Measurements from ENCODE around the gene TCF7.

The TCF7 gene

GRCh38 chr5:134103397-134103796, 11.1 kb upstream of the TCF7 start:
- Histone ChIP-seq H3K4me3 (replicated peaks; ENCODE audit: insufficient read depth, low read length) (no peak overlapping the region), H3K27ac (replicated peaks) (no peak overlapping the region), H3K27me3 (ENCODE audit: insufficient read depth, poor library complexity, severe bottlenecking) (no peaks in the 10 kb centered on the region)
- TF ChIP-seq POLR2AphosphoS5 (IDR thresholded peaks at IDR 0.05; ENCODE audit: low read depth) (no peak), REST (IDR thresholded peaks at IDR 0.05; ENCODE audit: insufficient replicate concordance, low read depth) (no peak), SPI1 (IDR thresholded peaks at IDR 0.05; ENCODE audit: borderline replicate concordance, low read depth) (no peak), GABPA (IDR thresholded peaks at IDR 0.05; ENCODE audit: low read depth) (no peak)
- TF ChIP-seq, protein P1, sequence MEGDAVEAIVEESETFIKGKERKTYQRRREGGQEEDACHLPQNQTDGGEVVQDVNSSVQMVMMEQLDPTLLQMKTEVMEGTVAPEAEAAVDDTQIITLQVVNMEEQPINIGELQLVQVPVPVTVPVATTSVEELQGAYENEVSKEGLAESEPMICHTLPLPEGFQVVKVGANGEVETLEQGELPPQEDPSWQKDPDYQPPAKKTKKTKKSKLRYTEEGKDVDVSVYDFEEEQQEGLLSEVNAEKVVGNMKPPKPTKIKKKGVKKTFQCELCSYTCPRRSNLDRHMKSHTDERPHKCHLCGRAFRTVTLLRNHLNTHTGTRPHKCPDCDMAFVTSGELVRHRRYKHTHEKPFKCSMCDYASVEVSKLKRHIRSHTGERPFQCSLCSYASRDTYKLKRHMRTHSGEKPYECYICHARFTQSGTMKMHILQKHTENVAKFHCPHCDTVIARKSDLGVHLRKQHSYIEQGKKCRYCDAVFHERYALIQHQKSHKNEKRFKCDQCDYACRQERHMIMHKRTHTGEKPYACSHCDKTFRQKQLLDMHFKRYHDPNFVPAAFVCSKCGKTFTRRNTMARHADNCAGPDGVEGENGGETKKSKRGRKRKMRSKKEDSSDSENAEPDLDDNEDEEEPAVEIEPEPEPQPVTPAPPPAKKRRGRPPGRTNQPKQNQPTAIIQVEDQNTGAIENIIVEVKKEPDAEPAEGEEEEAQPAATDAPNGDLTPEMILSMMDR (IDR thresholded peaks at IDR 0.05; ENCODE audit: insufficient read depth, low read length), result no peak
- DNase-seq (ENCODE audit: low read depth in 1 of 2, low spot score in 1 of 2), result no peak

- H3K4me3 ChIP-seq (replicated peaks; ENCODE audit: insufficient read depth, low read length), result no peak overlapping the region
- no peak for DNase-seq (ENCODE audit: low read depth in 1 of 2, low spot score in 1 of 2)
- TF ChIP-seq, protein P1 (IDR thresholded peaks at IDR 0.05; ENCODE audit: insufficient read depth, low read length), result no peak
- TF ChIP-seq REST (IDR thresholded peaks at IDR 0.05; ENCODE audit: insufficient replicate concordance, low read depth) (no peak), GABPA (IDR thresholded peaks at IDR 0.05; ENCODE audit: low read depth) (no peak), POLR2AphosphoS5 (IDR thresholded peaks at IDR 0.05; ENCODE audit: low read depth) (no peak), SPI1 (IDR thresholded peaks at IDR 0.05; ENCODE audit: borderline replicate concordance, low read depth) (no peak)
- H3K27me3 ChIP-seq (ENCODE audit: insufficient read depth, poor library complexity, severe bottlenecking), result no peaks in the 10 kb centered on the region
- H3K27ac ChIP-seq (replicated peaks), result no peak overlapping the region
These were observed 10.4 kb upstream of the TCF7 start for GRCh38 chr5:134103998-134104654.

- no peak for TF ChIP-seq SPI1 (IDR thresholded peaks at IDR 0.05; ENCODE audit: borderline replicate concordance, low read depth)
- TF ChIP-seq GABPA (IDR thresholded peaks at IDR 0.05; ENCODE audit: low read depth), result no peak
- TF ChIP-seq, protein P1 (IDR thresholded peaks at IDR 0.05; ENCODE audit: insufficient read depth, low read length), result no peak
- TF ChIP-seq POLR2AphosphoS5 (IDR thresholded peaks at IDR 0.05; ENCODE audit: low read depth), result no peak
- no peak for TF ChIP-seq REST (IDR thresholded peaks at IDR 0.05; ENCODE audit: insufficient replicate concordance, low read depth)
- no peak overlapping the region for H3K4me3 ChIP-seq (replicated peaks; ENCODE audit: insufficient read depth, low read length)
- no peak overlapping the region for H3K27ac ChIP-seq (replicated peaks)
- no peak for DNase-seq (ENCODE audit: low read depth in 1 of 2, low spot score in 1 of 2)
- H3K27me3 ChIP-seq (ENCODE audit: insufficient read depth, poor library complexity, severe bottlenecking), result no peaks in the 10 kb centered on the region
These were observed 7.3 kb upstream of the TCF7 start for GRCh38 chr5:134106991-134107701.

Data from HL-60 (cell line).